Keratinocyte (primary cell): ENCODE data around the gene NRBP1. TPM values are rescaled to one million over a fixed set of nuclear protein-coding genes. Genes with fewer than 3 reads are reported as not detected.

ENCODE experiments used
- DNase-seq: peaks from one replicate; pipeline ENCODE4 v3.0.0-alpha.2; 2011; ENCODE audit warnings: low read depth, missing footprints, low spot score
- FAIRE-seq: peaks from 2 replicates; lab custom pipeline; 2011; peaks lifted over from hg19 to GRCh38; lab: Jason Lieb, UNC
- H2AFZ ChIP-seq: 2 replicates; pipeline ENCODE4 v1.6.0; 2012; ENCODE audit warnings: low read length, control low read depth, inconsistent platforms; ENCODE audit not compliant: control insufficient read depth
- H3K27ac ChIP-seq: 2 replicates; pipeline ENCODE4 v1.5.1; 2011; ENCODE audit warnings: low read length; ENCODE audit not compliant: control insufficient read depth, insufficient read depth
- H3K27me3 ChIP-seq: 3 replicates; pipeline ENCODE4 v1.6.0; 2011; ENCODE audit warnings: low read length; ENCODE audit not compliant: control insufficient read depth, insufficient read depth; ENCODE audit errors: extremely low read depth
- H3K36me3 ChIP-seq, 2 experiments: 2 replicates in 1 of 2; 3 replicates in 1 of 2; pipeline ENCODE4 v1.5.1; 2011; ENCODE audit warnings: low read length in 2 of 2, mild to moderate bottlenecking in 1 of 2; ENCODE audit not compliant: control insufficient read depth in 2 of 2, insufficient read depth in 2 of 2; ENCODE audit errors: extremely low read depth in 1 of 2
- H3K4me1 ChIP-seq: 3 replicates; pipeline ENCODE4 v1.5.1; 2011; ENCODE audit warnings: low read length; ENCODE audit not compliant: control insufficient read depth, insufficient read depth; ENCODE audit errors: extremely low read depth
- H3K4me2 ChIP-seq: 3 replicates; pipeline ENCODE4 v1.6.0; 2011; ENCODE audit warnings: low read depth, low read length; ENCODE audit not compliant: control insufficient read depth, insufficient read depth; ENCODE audit errors: extremely low read depth
- H3K4me3 ChIP-seq, 3 experiments: fragments of 200-600 bp in 1 of 3; sonication (generic) in 1 of 3; 2 replicates in 2 of 3; 3 replicates in 1 of 3; pipeline ENCODE4 v1.5.1; 2011 to 2016; ENCODE audit warnings: low read length in 3 of 3, mild to moderate bottlenecking in 3 of 3, control low read depth in 2 of 3, inconsistent platforms in 1 of 3, low read depth in 1 of 3, mixed read lengths in 1 of 3, mixed run types in 1 of 3, moderate library complexity in 1 of 3; ENCODE audit not compliant: control insufficient read depth in 2 of 3, insufficient read depth in 2 of 3; ENCODE audit errors: extremely low read depth in 1 of 3
- H3K79me2 ChIP-seq: 2 replicates; pipeline ENCODE4 v1.6.0; 2012; ENCODE audit warnings: low read length; ENCODE audit not compliant: control insufficient read depth, insufficient read depth
- H3K9ac ChIP-seq: 3 replicates; pipeline ENCODE4 v1.6.0; 2011; ENCODE audit warnings: low read length; ENCODE audit not compliant: control insufficient read depth, insufficient read depth; ENCODE audit errors: extremely low read depth
- H3K9me1 ChIP-seq: 3 replicates; pipeline ENCODE4 v1.6.0; 2011; ENCODE audit warnings: low read length; ENCODE audit not compliant: control insufficient read depth, insufficient read depth; ENCODE audit errors: extremely low read depth
- H3K9me3 ChIP-seq: 2 replicates; pipeline ENCODE4 v1.5.1; 2012; ENCODE audit warnings: low read depth, low read length; ENCODE audit not compliant: control insufficient read depth
- H4K20me1 ChIP-seq: 3 replicates; pipeline ENCODE4 v1.6.0; 2011; ENCODE audit warnings: low read length; ENCODE audit not compliant: control insufficient read depth, insufficient read depth; ENCODE audit errors: extremely low read depth
- EZH2 ChIP-seq: IDR thresholded peaks from one replicate; pipeline ENCODE4 v1.6.1; 2012; ENCODE audit warnings: inconsistent platforms, mild to moderate bottlenecking, low read length, moderate library complexity
- dilution Hi-C: fragments of 300-500 bp; cut with MboI; formaldehyde crosslinking; loops from one replicate; pipeline ENCODE4 v1.7.0; 2020; ENCODE audit warnings: low sequenced_read_pairs; ENCODE audit not compliant: extremely low pct_ligation_motif_present
- polyA plus RNA-seq, 5 experiments: library from polyadenylated mRNA; depleted of rRNA in 3 of 5; stranded (reverse) in 3 of 5; stranded (forward) in 1 of 5; unstranded in 1 of 5; fragments of >200 nt; gene quantifications; 1 replicate in 1 of 5; 2 replicates in 3 of 5; 3 replicates in 1 of 5; pipeline versions ENCODE4 v1.2.1 to v1.2.3, GENCODE V29; 2011 to 2012; ENCODE audit warnings: missing spikeins in 2 of 5, low read depth in 1 of 5, low replicate concordance in 1 of 5
- small RNA-seq, 3 experiments: library from RNA; depleted of rRNA; stranded (forward); fragments of <200 nt; gene quantifications; one replicate each; pipeline ENCODE3, GENCODE V24; 2012; ENCODE audit warnings: low read depth in 3 of 3, low replicate concordance in 1 of 3; ENCODE audit not compliant: insufficient read length in 3 of 3
- TF ChIP-seq, protein P1 (sequence below), 3 experiments: IDR thresholded peaks in 1 of 3; conservative IDR thresholded peaks in 1 of 3; optimal IDR thresholded peaks in 1 of 3; 2 replicates in 2 of 3; 3 replicates in 1 of 3; pipeline versions ENCODE3 to v1.5.1; 2011; ENCODE audit warnings: low read length in 3 of 3, mild to moderate bottlenecking in 3 of 3, moderate library complexity in 2 of 3, control low read depth in 1 of 3, inconsistent platforms in 1 of 3; ENCODE audit not compliant: insufficient read depth in 2 of 3; ENCODE audit errors: extremely low read depth in 1 of 3

The NRBP1 gene
- polyA plus RNA-seq, 1 donor (not counting 4 experiments of a cell fraction or from before 2014, with no cell fraction given), result 148 TPM

DNA sequence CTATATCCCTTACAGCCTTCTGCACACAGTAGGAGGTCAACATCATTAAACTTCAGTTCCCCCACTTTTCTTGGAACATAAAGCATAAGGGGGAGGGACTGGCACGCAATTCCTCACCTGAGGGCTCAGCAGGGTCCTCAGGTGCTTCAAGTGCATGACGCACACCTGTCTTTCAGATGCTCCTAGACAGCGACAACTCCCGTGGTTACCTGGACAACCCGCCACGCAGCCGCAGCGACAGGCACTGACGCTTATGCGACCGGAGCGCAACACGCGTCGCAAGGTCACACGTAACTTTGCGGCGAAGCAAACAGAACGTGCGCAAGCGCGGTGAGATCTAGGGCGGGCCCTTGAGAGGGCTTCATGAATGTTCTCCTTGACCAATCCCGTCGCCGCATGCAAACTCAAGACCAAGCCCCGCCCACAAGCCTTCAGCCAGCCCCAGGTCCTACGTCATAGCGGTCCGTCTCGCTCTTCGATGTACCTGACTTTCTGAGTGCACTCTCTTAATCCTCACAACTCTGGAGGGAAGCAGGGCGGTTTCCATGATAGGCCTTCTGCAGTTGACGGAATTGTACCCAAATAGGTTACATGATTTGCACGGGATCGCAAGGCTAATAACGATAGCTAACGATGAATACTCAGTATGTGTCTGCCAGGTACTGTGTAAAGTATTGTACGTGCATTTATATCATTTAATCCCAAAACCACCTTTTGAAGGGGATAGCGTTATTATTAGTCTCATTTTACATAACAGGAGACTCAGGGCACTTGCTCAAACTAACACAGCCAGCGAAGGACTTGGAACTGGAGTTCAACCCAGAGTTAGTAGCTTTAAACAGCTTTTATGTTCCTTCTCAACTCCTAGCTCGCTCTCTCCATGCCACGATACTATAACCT, 61.3 kb downstream of the NRBP1 start, which contains the start of gene IFT172:
Gene IFT172, minus strand, starts transcription at position 246 of the 900 bp plus-strand sequence. Its CDS starts 90 bp downstream, at position 156.
- TF ChIP-seq EZH2, result no peak
- TF ChIP-seq, protein P1, sequence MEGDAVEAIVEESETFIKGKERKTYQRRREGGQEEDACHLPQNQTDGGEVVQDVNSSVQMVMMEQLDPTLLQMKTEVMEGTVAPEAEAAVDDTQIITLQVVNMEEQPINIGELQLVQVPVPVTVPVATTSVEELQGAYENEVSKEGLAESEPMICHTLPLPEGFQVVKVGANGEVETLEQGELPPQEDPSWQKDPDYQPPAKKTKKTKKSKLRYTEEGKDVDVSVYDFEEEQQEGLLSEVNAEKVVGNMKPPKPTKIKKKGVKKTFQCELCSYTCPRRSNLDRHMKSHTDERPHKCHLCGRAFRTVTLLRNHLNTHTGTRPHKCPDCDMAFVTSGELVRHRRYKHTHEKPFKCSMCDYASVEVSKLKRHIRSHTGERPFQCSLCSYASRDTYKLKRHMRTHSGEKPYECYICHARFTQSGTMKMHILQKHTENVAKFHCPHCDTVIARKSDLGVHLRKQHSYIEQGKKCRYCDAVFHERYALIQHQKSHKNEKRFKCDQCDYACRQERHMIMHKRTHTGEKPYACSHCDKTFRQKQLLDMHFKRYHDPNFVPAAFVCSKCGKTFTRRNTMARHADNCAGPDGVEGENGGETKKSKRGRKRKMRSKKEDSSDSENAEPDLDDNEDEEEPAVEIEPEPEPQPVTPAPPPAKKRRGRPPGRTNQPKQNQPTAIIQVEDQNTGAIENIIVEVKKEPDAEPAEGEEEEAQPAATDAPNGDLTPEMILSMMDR (optimal IDR thresholded peaks at IDR 0.05 in 1 of 3, IDR thresholded peaks at IDR 0.05 in 1 of 3, conservative IDR thresholded peaks at IDR 0.05 in 1 of 3; ENCODE audit: extremely low read depth in 1 of 3, insufficient read depth in 2 of 3, low read length in 3 of 3), result no peak
- peak within 1 kb of the TSS; percentile 93 for H2AFZ ChIP-seq

More for the DNA sequence above, 61.3 kb downstream of the NRBP1 start, which contains the start of gene IFT172:
- DNase-seq (peak; percentile 100), FAIRE-seq (peak; percentile 92)
- H3K36me3 ChIP-seq, result peaks cover 0 to under 1% of the 10 kb centered on the region in 2 experiments
- dilution Hi-C loops, result no loop called here
- H3K4me2 ChIP-seq, result peak within 1 kb of the TSS; percentile 93
- peak within 1 kb of the TSS; percentile 39 to 90 (median 63) for H3K4me3 ChIP-seq
- H3K9me3 ChIP-seq, result no peaks in the 10 kb centered on the region
- H3K9me1 ChIP-seq, result no peaks in the 10 kb centered on the region
- peaks cover 17% of the 10 kb centered on the region for H3K4me1 ChIP-seq
- no peaks in the 10 kb centered on the region for H4K20me1 ChIP-seq
- no peaks in the 10 kb centered on the region for H3K27me3 ChIP-seq
- peak within 1 kb of the TSS; percentile 82 for H3K9ac ChIP-seq
- H3K79me2 ChIP-seq, result no peaks in the 10 kb centered on the region
- peak within 1 kb of the TSS; percentile 80 for H3K27ac ChIP-seq

Small RNA genes within 50 kb of the gene (small RNA-seq; reads per million reads assigned to genes)
- gene RNU6-986P, result 0 reads per million in 3 experiments

Other genes starting within 250 kb of the NRBP1 start
- 154 to 168 TPM (median 156 TPM) in 3 replicates for gene ATRAID, start 216.6 kb upstream of the NRBP1 start, polyA plus RNA-seq
- gene SLC5A6, start 216.4 kb upstream of the NRBP1 start, polyA plus RNA-seq, result 55.1 to 72.3 TPM (median 60.4 TPM) in 3 replicates
- 17.1 to 33.3 TPM (median 21.0 TPM) in 3 replicates for gene CAD, start 211.3 kb upstream of the NRBP1 start, polyA plus RNA-seq
- gene SLC30A3, start 165.6 kb upstream of the NRBP1 start, polyA plus RNA-seq, result not detected in 3 replicates
- gene DNAJC5G, start 153.2 kb upstream of the NRBP1 start, polyA plus RNA-seq, result not detected in 3 replicates
- not detected in 3 replicates for gene TRIM54, start 146.2 kb upstream of the NRBP1 start, polyA plus RNA-seq
- 0.08 to 0.59 TPM (median 0.10 TPM) in 3 replicates for gene UCN, start 120.2 kb upstream of the NRBP1 start, polyA plus RNA-seq
- 117 to 162 TPM (median 125 TPM) in 3 replicates for gene MPV17, start 105.5 kb upstream of the NRBP1 start, polyA plus RNA-seq
- gene GTF3C2, start 71.9 kb upstream of the NRBP1 start, polyA plus RNA-seq, result 44.7 to 53.4 TPM (median 51.3 TPM) in 3 replicates
- 43.1 to 54.9 TPM (median 54.2 TPM) in 3 replicates for gene EIF2B4, start 58.3 kb upstream of the NRBP1 start, polyA plus RNA-seq
- gene SNX17, start 58.0 kb upstream of the NRBP1 start, polyA plus RNA-seq, result 79.4 to 101 TPM (median 83.3 TPM) in 3 replicates
- 8.8 to 14.3 TPM (median 8.9 TPM) in 3 replicates for gene ZNF513, start 47.9 kb upstream of the NRBP1 start, polyA plus RNA-seq
- 31.8 to 86.8 TPM (median 55.5 TPM) in 3 replicates for gene PPM1G, start 19.0 kb upstream of the NRBP1 start, polyA plus RNA-seq
- 8.6 to 22.9 TPM (median 14.7 TPM) in 3 replicates for gene KRTCAP3, start 13.8 kb downstream of the NRBP1 start, polyA plus RNA-seq
- gene IFT172, start 61.1 kb downstream of the NRBP1 start, polyA plus RNA-seq, result 10.4 to 14.4 TPM (median 12.7 TPM) in 3 replicates
- gene FNDC4, start 66.6 kb downstream of the NRBP1 start, polyA plus RNA-seq, result 6.3 to 13.0 TPM (median 9.9 TPM) in 3 replicates
- gene GCKR, start 68.2 kb downstream of the NRBP1 start, polyA plus RNA-seq, result 0.18 to 0.30 TPM (median 0.27 TPM) in 3 replicates
- 10.3 to 16.6 TPM (median 11.0 TPM) in 3 replicates for gene ZNF512, start 154.4 kb downstream of the NRBP1 start, polyA plus RNA-seq
- 0.86 to 1.1 TPM (median 1.1 TPM) in 3 replicates for gene CCDC121, start 200.4 kb downstream of the NRBP1 start, polyA plus RNA-seq
- gene GPN1, start 200.4 kb downstream of the NRBP1 start, polyA plus RNA-seq, result 77.8 to 103 TPM (median 85.7 TPM) in 3 replicates
- 30.4 to 39.8 TPM (median 38.5 TPM) in 3 replicates for gene SUPT7L, start 235.0 kb downstream of the NRBP1 start, polyA plus RNA-seq
- 10.3 to 17.0 TPM (median 13.5 TPM) in 3 replicates for gene SLC4A1AP, start 235.3 kb downstream of the NRBP1 start, polyA plus RNA-seq